GM21528 (cell line): ENCODE measurements around the gene HS3ST3B1.

Source experiments
- ATAC-seq: cut with Tn5 transposase; IDR thresholded peaks from one replicate; pipeline ENCODE4 v1.9.1; 2021; ENCODE audit warnings: mild to moderate bottlenecking, moderate library complexity; ENCODE audit not compliant: unreplicated experiment, low FRiP score

Gene HS3ST3B1

GRCh38 chr17:14396547-14396946 is 95.7 kb downstream of the HS3ST3B1 start:
- ATAC-seq: no peak

- ATAC-seq: no peak
Observed at GRCh38 chr17:14398766-14399165, 97.9 kb downstream of the HS3ST3B1 start.
